ENCODE data around the gene GAB2.
A peak's percentile ranks its signal among the peaks of the same experiment; 100 is the strongest.
"Not testable (repeated sequence)": the region's sequence is repeated elsewhere in the genome, so short reads cannot be mapped to it uniquely, and the experiment has no call there.

GAB2 gene

DNA sequence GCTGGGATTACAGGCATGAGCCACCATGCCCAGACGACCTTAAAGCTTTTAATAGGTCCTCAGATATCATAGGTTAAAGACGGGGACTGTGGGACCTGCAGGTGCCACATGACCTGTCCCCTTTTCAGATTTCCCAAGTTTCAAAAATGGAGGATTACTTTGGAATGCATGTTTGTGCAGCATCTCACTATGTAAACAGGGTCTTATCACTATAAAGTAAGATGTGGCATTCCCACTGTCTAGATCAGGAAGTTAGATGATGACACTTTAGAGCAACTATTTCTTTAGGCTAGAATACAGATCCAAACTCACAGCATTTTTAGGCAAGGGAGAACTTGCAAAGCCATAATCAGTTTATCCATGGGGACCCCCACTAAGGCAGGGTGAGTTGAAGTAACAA, 136.1 kb downstream of the GAB2 start:
- no peak for DNase-seq (ENCODE audit: low read depth, low spot score)

DNA sequence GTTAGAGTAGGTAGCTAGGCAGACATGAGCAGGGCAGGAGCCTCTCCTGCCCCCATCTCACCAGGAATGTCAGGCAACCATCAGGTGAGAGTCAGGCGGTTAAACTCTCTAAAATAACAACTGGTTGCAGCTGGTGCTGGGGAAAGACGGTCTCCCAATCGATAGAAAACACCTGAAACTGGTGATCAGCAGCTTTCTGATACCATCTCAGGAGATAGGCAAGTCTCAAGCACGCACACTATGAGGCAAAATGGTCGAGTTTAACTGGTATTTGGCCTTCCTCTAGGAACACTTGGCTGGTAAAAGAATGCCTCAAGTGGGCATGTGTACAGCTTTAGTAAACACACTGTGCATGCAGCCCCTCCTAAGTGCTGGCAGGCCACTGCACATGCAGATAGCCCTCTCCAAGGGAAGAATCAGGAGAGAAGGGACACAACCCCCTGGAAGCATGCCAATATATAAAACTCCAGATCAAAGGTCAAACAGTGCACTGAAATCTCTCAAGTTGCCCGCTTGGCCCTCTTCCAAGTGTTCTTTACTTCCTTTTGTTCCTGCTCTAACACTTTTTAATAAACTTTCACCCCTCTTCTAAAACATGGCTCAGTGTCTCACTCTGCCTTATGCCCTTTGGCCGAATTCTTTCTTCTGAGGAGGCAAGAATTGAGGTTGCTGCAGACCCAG, 140.2 kb downstream of the GAB2 start:
- no peak for DNase-seq (ENCODE audit: low read depth, low spot score)

DNA sequence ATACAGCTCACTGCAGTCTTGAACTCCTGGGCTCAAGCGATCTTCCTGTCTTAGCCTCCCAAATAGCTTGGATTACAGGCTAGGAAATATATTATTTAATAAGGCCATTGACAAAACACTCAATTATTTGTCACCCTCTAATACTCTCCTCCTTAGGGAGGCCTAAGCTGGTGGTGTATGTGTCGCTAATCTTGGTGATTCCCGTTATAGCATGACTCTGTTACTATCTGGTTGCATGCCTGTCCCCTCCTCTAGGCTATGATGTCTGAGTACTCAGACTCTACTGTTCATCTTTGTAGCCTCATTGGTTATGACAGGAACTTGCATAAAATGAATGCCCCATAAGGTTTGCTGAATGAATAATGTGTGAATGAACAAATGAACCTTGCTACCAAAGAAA, 141.3 kb downstream of the GAB2 start:
- DNase-seq (ENCODE audit: low read depth, low spot score) = no peak

DNA sequence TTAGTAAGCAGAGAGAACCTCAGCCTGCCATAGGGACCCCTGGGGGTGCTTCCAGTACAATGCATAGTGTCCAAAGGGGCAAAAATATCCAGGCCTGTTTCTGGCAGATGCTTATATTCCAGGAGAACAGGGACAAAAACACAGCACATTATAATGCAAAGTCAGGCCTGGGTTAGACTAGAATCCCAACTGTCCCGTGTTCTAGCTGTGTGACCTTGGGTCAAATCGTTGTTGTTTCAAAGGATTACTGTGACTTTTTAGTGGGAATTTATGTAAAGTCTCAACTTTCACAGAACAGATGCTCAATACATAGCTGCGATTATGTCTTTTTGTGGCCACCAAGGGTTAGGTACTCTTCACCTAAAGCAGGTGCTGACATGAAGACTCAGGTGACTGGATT, 142.9 kb downstream of the GAB2 start:
- DNase-seq (ENCODE audit: low read depth, low spot score) = no peak

DNA sequence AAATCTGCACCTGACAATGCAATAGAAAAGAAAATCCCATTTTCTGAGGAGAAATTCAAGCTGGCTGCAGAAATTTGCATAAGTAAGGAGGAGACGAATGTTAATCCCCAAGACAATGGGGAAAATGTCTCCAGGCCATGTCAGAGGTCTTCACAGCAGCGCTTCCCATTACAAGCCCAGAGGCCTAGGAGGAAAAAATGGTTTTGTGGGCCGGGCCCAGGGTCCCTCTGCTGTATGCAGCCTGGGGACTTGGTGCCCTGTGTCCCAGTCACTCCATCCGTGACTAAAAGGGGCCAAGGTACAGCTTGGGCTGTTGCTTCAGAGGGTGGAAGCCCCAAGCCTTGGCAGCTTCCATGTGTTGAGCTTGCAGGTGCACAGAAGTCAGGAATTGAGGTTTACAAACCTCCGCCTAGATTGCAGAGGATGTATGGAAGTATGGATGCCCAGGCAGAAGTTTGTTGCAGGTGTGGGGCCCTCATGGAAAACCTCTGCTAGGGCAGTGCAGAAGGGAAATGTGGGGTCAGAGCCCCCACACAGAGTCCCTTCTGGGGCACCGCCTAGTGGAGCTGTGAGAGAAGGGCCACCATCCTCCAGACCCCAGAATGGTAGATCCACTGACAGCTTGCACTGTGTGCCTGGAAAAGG, 144.9 kb downstream of the GAB2 start:
- not testable (repeated sequence) for DNase-seq (ENCODE audit: low read depth, low spot score)

DNA sequence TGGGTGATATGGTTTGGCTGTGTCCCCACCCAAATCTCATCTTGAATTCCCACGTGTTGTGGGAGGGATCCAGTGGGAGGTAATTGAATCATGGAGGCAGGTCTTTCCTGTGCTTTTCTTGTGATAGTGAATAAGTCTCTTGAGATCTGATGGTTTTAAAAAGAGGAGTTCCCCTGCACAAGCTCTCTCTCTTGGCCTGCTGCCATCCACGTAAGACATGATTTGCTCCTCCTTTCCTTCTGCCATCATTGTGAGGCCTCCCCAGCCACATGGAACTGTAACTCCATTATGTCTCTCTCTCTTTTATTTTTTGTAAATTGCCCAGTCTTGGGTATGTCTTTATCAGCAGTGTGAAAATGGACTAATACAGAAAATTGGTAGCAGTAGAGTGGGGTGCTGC, 145.8 kb downstream of the GAB2 start:
- not testable (repeated sequence) for DNase-seq (ENCODE audit: low read depth, low spot score)

DNA sequence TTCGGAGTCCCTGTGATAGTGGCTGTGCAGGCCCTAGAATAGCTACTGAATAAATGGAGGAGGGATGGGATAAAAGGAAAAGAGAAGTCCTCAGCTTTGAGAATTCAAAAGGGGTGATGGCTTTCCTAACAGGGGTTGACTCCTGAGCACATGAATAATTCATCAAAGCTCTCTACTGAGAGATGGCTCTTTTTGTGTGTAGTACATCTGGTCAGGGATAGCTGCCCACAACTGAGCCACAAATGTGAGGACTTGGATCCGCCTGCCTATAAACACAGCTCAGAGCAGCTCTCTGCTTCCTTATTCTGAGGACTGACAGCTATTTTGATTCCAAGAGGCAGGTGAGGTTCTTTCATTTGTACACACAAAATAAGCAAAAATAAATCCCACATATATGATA, 146.6 kb downstream of the GAB2 start:
- peak; percentile 17 for DNase-seq (ENCODE audit: low read depth, low spot score)

DNA sequence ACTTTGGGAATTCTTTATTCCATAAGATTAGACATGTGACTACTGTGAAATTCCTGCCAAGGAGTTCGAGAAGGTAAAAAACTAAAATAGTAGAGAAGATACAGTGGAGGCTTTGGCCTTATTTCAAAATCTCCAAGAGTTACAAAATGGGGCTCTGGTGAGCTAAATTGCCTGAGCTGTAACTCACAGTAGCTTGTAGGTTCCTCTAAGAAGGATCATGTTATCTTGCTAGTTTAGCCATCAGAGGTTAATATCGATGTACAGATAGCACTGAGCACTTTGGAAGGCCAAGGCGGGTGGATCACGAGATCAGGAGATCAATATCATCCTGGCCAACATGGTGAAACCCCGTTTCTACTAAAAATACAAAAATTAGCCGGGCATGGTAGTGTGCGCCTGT, 147.8 kb downstream of the GAB2 start:
- no peak for DNase-seq (ENCODE audit: low read depth, low spot score)

DNA sequence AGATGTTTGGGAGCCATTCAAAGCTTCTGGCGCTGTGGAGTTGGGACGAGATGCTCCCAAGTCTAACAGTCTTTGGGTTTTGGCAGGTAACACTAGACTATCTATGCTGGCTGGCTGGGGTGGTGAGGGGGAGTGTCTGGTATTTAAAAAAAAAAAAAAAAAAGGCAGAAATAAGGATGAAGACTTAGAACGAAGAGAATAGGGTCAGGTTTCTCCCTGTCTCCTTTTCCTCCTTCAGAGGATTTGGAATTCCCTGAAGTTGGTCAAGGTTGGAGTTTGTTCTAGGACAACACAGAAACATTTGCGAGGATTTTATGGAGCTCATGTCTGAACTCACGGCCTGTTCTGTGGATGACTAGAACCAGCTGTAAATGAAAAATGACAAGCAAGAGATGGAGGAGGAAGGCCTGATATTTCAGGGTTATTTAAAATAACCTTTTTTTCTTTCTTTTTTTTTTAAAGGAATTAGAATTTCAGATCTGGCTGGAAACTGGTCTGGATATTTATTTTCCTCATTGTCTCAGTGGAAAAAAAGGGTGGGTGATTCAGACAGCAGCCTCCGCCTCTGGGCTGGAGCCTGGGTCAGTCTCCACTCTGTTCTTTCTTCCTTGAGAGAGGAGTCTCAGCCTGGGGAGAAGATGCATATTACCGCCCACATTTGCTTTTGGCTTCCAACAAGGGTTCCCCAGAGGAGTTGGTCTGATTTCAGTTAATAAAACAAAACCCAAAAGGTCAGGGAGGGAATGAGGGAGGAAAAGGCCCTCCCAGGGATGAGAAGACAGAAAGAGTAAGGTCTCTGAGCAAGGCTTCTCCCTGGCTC, 148.8 kb downstream of the GAB2 start:
- peak; percentile 31 for DNase-seq (ENCODE audit: low read depth, low spot score)

DNA sequence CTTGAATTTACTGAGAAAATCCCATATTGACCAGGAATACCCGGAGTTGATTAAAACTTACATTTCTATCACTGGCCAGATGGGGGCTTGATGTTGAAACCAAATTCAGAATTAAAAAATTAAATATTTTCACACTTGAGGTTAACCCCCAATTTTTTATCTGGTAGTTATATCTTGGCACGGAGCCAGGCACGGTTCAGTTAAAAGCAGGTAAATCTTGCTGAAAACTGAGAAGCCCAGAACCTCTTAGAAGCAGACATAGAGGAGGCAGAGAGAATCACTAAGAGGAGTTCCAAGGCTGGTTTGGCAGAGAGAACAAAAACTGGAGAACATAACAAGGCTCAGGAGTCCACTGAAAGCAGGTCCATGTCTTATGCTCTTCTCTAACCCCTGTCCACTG, 151.2 kb downstream of the GAB2 start:
- no peak for DNase-seq (ENCODE audit: low read depth, low spot score)

DNA sequence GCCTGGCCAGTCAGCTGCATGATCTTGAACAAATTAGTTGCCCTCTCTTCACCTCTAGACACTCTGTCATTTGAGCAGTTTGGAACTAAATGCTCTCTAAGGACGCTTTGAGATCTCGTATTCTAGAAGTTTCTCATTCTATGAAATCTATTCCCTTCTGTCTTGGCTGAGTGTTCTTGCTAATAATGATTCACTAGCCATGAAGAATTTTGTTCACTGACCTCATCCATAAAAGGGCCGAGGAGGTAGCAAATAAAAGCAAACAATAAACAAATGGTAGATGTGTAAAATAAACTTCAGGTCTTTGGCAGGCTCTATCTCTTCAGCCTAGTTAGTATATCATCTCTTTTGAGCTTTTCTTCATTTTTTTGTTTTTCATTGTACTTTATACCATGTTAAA, 152.3 kb downstream of the GAB2 start:
- peak; percentile 18 for DNase-seq (ENCODE audit: low read depth, low spot score)

DNA sequence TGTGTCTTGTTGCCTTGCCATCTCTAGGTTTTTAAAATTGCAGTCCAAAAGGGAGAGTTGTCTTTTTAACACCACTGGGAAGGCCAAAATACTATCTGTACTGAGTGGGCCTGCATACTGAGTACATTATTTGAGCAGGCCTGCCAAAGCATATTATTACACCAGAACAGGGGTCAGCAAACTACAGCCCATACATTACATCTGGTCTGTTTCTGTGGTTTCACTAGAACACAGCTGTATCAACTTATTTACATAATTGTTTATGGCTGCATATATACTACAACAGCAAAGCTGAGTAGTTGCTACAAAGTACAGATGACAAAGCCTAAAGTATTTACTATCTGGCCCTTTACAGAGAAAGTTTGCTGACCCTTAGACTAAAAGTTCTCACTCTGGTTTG, 154.9 kb downstream of the GAB2 start:
- no peak for DNase-seq (ENCODE audit: low read depth, low spot score)

DNA sequence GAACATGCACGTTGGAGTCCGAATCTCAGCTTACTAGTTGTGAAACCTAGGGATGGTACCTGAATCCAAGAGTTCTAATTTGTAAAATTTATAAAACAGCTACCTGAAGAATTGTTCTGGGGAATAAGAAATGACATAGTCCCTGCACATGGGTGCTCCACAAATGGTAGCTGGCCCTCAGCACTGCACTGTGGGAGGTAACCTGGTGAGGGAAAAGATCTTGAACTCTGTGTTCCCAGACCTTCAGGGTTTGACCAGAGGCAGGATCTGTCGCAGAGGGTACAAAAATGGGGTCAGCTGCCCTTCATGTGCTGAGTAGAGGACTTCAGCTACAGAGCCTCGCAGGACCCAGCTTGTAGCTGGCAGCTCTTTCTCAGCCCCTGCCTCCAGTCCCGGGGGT, 155.4 kb downstream of the GAB2 start:
- DNase-seq (ENCODE audit: low read depth, low spot score) = no peak

DNA sequence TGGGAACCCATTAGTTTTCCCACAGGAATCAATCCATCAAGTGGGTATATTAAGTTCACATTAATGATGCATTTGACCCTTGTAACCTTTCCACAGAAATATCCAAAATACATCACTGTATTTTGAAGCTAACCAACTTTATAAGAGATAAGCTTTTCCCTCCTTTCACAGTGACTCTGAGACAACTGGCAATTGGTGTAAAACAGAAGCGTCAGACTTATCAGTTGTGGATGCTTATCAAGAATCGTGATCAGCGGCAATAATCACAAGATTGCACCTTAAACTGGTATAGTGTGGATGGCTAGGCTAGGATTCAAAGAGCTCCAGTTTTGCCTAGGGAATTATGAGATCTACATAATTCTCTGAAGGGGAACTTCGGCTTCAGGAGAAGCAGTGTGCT, 155.8 kb downstream of the GAB2 start:
- no peak for DNase-seq (ENCODE audit: low read depth, low spot score)

DNA sequence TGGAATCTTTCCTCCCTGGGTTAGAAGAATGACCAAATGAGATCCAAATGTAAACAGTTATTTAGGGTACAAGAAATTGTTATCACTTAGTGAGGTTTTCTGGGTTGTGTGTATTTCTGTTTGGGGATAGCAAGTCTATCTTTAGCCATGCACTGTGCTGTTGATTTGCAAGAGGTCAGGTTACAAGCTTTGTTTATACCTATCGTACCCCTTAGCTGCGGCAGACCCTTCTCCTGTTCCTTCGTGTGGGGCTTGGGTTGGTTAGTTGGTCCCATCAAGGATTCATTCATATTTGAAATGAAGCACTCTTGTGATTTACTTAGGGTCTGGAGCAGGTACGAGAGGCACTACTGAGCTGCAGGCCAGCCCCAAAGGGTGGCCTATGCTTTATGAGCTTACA, 156.3 kb downstream of the GAB2 start:
- no peak for DNase-seq (ENCODE audit: low read depth, low spot score)

DNA sequence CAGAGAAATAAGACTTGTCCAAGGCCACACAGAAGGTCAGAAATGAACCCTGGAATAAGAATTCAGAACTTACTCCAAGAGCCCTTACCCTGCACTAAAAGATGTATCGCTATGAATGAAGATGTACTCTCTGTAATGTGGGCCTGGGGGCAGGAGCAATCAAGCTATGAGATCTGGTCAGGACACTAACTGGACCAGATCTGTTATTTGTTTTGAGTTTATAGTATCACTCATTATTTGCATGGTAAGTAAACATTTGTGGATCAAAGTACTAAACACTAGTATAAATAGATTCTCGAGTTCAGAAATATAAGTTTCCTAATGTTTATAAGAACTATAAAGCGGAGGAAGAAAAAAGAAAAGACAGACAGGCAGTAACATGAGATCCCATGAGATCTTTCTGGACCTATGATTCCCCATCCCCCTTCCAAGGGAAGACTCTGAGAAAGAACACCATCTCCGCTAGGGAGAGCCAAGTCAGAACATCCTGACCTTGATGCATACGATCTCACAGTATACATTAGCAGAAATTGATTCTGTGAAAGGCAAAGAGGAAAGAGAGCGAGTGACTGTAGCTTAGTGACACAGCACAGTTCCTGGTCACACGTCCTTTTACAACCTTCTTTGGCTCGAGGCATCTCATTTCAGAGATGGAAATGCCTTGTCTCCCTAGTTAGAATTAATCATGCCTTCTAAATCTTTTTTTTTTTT, 157.7 kb downstream of the GAB2 start:
- DNase-seq (ENCODE audit: low read depth, low spot score) = no peak

DNA sequence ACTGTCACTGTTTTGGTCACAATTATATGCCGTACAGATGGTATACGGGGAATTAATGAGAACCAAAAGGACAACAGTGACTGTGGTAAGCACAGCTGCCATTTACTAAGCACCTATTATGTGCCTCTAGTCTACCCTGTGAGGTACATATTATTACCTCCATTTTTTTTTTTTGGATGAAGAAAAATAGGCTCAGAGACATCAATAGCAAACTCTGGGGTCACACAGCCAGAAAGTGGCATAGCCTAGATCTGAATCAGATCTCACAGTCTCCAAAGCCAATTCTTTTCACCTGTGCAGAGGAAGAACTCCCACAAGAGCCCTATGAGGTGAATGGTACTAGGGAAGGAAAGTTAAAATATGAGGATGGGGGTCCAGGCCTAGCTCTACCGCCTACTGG, 160.0 kb downstream of the GAB2 start:
- DNase-seq (ENCODE audit: low read depth, low spot score) = no peak

DNA sequence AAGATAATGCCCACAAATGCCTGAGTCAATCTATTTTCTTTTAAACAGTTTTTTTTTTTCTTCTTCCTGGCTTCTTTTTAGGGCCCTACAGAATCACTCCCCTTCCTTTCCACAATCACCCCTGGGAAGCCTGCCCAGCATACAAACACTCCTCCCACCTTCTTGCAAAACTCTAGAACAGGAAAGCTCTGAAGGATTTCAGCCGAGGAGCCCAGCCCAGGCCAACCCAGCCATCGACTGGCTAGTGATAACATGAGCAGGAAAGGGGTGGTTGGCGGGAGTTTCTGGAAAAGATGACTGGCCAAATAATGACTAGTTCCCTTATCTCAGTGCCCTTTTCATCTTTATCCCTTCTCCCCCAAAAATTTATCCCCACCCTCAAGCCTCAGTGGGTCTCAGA, 160.7 kb downstream of the GAB2 start:
- DNase-seq (ENCODE audit: low read depth, low spot score) = peak; percentile 69

DNA sequence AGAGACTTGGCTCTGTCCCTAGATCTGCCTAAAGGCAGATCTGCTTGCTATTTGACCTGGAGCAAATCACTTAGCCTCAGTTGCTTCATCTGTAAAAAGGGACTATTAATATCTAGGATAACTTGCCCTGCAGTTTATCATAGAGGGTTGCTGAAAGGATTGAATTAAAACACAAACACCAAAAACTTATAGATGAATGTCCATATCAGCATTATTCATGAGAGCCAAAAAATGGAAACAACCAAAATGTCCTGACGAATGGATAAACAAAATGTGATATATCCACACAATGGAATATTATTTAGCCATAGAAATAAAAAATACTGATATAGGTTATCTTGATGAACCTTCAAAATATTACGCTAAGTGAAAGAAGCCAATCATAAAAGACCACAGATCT, 161.7 kb downstream of the GAB2 start:
- DNase-seq (ENCODE audit: low read depth, low spot score) = no peak

DNA sequence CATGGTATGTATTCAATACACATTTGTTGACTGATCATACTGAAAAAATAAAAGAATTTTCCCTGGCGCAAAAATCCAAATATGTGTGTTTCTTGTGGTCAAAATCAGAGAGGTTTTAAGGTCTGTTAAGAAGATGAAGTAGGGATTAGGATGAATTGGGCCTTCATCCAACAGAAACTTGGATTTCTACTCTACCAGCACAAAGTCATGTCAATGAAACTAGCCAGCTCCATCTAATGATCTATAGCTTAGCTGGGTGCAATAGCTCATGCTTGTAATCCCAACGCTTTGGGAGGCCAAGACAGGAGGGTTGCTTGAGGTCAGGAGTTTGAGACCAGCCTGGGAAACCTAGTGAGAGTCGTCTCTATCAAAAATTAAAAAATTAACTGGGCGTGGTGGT, 163.4 kb downstream of the GAB2 start:
- DNase-seq (ENCODE audit: low read depth, low spot score) = no peak

DNA sequence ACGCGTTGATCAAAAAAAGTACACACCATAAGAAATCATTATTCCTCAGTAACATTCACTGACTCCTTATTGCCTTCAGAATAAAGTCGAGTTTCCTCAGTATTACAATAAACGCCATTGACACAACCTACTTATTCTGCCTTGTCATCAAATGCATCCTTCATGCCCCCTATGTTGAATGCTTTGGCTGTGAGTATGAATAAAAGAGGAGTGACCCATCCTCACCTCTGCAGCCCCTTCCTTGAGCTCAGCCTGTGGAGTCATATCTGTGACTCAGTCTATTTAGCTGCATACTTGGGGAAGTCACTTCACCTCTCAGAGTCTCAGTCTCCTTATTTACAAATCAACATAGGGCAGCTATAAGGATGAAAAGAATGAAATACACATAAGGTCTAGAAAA, 163.8 kb downstream of the GAB2 start:
- peak; percentile 37 for DNase-seq (ENCODE audit: low read depth, low spot score)

DNA sequence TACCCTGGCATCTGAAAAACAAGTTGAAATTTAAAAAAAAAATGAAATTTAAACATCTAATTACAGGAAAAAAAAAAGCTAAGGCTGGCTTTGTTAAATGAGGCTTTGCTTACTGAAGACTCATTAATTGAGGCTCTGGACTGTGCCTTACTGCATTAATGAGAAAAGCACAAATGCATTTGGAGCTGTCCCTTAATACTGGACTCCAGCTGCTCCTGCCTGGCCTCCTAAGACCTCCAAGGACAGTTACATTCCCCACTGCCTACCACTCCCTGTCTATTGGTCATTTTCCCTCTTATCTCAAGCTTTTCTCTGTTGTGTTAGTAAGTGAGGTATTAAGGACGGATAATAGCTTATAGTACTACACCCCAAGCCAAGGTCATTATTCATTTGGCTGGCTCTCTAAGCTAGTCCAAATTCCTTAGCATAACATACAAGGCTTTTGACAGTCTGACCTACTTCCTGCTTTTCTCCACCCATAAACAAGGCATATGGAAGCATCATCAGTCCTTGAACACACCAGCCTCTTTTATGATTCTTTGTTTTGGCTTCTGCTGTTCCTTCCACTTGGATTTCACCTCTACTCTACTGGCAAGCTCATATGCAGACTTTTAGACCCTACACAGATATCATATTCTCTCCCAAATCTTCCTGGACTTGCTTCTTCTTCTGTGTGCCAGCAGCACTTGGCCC, 166.4 kb downstream of the GAB2 start:
- DNase-seq (ENCODE audit: low read depth, low spot score) = peak; percentile 43

All from astrocyte of the hippocampus (primary cell).